HK-2 (cell line): ENCODE measurements around the gene GPC5.
A peak's percentile ranks its signal among the peaks of the same experiment; 100 is the strongest.
"Not testable (repeated sequence)": the region's sequence is repeated elsewhere in the genome, so short reads cannot be mapped to it uniquely, and the experiment has no call there.

Source experiments
- DNase-seq: peaks from one replicate; pipeline ENCODE4 v3.0.0-alpha.2; 2018; ENCODE audit not compliant: unreplicated experiment

Gene GPC5

DNA sequence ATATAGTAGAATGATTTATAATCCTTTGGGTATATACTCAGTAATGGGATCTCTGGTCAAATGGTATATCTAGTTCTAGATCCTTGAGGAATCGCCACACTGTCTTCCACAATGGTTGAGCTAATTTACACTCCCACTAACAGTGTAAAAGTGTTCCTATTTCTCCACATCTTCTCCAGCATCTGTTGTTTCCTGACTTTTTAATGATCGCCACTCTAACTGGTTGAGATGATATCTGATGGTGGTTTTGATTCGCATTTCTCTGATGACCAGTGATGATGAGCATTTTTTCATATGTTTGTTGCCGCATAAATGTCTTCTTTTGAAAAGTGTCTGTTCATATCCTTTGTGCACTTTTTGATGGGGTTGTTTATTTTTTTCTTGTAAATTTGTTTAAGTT is 1140.7 kb downstream of the GPC5 start:
- not testable (repeated sequence) for DNase-seq

DNA sequence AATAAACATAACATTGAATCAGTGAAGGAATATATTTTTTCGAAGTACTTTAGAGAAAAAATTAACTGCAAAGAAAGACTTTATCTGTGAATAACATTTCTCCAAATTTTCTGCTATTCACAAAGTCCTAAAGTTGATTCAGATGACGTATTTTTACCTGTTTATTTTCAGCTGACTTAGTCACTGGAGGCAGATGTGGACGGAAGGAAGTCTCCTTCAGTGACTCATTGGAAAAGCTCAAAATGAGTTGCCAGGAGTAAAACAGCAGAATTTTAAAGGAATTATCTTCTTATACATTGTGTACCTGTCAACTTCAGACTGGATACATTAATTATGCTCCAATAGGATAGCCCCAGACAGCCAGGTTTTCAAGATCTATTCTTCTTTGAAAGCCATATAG is 1148.8 kb downstream of the GPC5 start:
- DNase-seq, result no peak

DNA sequence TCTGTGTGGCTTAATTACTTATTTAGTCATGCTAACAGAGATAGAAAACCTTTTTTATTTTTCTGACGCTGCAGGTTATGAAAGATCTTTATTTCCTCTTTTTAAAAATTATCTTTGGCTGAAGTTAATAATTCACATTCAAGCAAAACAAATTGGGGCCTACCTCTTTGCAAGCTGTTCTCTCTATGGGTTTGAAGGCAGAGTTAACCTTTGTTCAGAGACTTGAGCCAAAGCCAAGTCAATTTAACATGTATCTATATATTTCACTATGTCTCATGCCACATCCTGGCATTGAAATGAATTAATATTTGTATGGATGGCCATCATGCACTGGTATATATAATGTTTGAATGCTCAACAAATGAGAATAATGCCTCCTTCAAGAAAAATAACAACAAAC is 1150.9 kb downstream of the GPC5 start:
- no peak for DNase-seq

DNA sequence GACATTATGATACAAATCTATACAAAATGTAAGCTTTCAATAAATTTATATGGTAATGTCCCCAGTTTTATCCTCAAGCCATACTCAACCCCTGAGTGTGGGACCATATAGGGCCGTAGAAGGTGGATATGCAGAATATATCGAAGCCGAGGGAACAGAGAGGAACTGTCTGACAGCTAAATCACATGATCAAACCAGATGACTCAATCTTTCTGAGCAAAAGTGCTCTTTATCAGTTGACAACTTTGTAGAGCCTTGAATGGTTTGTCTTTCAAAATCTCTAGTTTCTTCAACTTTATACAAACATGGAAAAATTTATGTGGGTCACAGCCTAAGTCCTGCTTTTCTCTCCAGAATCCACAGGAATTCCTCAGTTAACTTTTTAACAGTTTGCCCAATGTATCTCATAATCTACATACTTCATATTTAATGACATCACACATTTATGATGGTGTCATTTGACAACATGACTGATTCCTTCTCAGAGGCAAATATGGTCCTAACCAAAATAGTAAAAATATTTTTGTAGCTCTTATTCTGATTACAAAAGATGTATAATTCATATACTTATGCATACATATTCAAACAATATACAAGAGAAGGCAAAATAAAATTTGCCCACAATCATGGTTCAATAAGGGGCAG is 1155.2 kb downstream of the GPC5 start:
- DNase-seq, result no peak

DNA sequence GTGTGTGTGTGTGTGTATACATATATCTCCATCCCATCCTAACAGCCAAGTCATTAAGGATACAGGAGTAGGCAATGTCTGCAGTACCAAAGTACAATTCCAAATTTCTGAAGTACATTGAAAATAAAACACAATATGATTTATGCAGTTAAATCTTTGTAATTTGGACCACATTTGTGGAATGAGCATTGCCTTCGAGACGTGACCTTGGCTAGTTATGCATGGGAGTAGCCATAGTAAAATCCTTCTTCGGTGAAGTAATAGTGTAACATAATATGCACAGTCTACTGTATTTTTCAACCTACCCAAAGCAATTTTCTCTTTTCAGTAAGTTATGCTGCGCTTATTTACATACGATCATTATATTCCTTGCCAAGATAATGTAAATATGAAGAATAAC is 1162.5 kb downstream of the GPC5 start:
- DNase-seq, result no peak

DNA sequence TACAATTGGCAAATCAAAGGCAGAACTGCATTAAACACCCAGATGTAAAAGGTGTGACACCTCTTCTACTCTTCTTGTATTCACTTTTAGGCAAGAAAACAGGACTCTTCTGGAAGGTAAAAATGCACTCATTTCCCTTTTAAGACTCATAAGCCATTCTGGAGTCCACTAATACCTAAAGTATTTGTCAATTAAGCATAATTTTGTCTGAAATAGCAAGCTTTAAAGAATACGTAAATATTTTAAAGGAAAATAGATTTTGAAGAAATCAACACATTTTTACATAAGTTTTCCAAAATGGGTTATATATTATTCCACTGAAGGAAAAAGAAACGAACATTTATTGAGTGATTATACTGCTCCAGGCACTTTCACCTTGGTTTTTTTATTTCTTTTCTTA is 1166.5 kb downstream of the GPC5 start:
- no peak for DNase-seq

DNA sequence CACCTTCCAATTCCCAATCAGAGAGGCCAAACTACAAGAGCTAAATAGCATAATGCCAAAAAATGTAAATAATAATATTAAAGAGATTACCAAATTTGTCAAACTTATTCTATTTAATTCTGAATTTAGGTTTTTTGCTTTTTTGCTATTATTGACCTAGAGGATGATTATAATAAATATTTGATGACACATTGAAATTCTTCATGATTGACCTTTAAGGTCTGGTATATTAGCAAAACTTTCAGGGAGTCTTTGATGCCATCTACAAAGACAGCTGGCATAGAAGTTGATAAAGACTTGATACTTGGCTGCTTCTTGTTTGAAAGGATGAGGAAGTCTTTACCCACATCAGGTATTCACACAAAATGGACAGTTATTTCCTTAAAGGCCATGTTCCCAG is 1168.3 kb downstream of the GPC5 start:
- DNase-seq, result no peak

DNA sequence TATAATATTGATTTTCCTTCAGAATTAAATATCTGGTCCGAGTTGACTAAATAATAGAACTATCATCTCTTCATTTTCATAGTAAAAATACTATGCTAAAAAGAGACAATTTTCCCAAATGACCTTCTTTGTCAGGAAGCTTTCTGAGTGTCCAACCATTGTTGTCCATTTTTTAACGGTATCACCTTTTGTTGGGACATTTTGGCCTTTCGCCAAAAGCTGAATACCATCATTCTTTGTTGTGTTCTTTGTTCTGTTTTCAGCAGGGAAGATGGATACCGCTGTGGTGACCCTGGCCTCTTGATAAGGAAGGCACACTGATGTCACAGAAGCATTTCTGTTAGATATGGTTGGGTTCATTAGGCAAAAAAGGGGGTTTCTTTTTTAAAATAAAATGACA is 1173.8 kb downstream of the GPC5 start:
- no peak for DNase-seq

DNA sequence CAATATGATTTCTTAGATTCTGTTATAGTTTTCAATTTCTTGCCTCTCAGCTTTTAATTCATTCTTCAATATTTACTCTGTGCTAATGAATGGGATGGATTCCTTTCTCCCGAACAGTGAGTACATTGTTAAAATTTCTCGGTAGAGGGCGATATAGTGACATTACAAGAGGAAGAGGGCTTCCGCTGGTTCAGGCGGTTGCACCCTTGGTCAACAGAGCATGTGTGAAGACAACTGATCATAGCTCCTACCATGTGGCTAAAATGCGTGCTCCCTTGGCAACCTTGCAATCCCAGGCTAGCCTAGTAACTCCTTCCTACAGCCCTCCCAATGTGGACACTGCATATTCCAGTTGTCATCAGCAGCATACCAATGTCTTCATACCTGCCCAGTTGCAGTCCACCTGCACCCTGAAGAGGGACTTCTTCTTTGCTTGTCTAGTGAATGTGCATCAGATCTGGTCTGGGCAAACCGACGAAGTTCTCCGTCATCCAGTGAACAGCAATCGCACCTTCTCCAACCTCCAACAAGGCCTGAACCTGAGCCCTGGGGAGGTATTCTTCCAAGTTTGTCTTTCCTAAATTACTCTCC is 1175.1 kb downstream of the GPC5 start:
- peak; percentile 14 for DNase-seq

DNA sequence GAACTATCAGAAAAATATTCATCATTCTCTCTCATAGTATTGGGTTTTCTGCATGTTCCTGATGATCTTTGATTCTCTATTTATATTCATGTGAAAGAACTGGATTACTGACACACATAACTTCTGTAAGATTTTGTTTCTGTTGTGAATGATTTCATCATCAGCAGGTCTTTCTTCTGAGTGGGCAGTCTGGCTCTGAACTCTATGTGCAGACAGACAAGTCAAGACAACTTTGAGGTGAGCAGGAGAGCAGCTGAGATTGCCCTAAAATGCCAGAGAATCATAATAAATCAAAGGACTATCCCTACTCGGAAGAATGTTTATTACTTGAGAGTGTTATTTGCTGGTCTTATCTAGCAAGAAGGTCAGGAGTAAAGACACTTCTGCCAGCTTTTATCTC is 1176.1 kb downstream of the GPC5 start:
- no peak for DNase-seq

DNA sequence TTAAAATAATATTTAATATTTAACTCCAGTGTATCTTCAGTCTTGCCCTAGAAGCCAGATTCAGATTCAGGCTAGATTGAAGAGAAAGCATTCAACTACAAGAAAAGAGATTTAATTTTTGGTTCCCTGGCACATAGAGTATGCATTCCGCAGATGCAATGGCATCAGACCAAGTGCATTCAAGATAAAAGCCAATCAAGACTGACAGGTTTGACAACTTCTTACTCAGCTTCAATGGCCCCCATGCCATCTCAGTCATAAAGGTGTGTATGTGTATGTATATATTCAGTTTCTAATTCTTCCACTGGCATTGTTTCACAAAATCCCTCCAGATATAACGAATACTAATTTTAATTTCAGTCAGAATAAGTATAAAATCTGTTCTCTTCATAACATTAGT is 1177.4 kb downstream of the GPC5 start:
- DNase-seq, result no peak

DNA sequence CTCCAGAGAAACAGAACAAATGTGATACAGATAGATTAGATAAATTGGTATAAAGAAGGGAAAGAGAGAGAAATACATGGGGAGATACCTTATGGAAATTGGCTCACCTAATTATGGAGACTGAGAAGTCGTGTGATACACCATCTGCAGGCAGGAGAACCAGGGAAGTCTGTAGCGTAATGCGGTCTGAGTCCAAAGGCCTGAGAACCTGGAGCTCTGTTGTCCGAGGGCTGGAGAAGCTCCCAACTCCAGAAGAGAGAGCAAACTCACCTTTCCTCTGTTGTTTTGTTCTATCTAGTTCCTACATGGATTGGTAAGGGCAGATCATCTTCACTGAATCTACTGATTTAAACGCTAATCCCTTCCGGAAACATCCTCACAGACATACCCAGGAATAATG is 1179.9 kb downstream of the GPC5 start:
- DNase-seq, result no peak

DNA sequence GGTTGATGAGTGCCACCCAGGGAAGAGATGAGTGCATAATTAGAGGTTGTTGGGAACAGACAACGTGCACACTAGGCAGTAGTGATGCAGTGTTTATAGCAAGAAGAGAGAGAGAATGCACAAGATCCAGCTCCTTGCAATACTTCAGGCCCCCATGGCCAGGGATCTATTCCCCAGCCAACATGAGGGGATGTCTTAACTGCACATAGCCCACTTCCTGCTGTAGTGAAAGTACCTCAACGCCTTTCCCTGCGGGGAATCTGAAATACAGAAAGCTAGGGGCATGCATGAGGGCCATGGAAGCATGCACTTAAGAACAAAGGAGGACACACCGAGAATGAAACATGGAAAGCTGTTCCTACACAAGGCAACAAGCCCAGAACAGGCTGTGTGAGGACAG is 1191.5 kb downstream of the GPC5 start:
- no peak for DNase-seq

DNA sequence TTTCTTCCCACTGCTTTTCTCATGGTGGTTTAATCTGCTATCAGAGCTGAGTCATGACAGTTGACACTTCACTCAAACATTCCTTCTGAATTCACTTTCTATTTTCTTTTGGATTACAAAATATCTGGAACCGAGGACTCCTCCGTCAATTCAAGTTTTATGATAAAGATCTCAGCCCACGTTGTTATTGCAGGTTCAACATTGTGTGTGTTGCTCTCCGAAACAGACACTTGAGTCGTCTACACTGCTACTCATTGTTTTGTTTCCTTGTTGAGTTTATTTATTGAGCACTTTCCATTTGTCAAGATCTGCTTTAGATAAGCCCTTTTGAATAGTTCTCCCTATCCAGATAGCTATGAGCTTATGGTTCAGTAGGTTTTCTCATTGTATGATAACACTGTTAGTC is 1192.1 kb downstream of the GPC5 start:
- DNase-seq, result no peak

DNA sequence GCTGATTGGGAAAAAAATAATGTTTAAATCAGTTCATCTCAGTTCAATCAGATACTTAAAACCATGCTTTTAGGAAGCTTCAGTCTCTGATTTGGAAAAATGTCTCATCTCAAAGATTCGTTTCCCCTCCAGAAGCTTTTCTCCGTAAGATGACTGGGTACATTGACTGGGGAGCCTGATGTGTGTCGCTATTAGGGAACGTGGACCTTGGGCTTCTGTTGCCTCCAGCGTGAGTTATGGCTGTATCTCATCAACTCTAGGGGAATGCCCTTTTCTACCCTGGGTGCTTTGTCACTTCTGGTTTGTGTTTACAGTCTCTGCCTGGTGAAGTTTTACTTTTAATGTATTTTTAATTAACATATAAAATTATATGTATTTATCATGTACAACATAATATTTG is 1192.7 kb downstream of the GPC5 start:
- no peak for DNase-seq

DNA sequence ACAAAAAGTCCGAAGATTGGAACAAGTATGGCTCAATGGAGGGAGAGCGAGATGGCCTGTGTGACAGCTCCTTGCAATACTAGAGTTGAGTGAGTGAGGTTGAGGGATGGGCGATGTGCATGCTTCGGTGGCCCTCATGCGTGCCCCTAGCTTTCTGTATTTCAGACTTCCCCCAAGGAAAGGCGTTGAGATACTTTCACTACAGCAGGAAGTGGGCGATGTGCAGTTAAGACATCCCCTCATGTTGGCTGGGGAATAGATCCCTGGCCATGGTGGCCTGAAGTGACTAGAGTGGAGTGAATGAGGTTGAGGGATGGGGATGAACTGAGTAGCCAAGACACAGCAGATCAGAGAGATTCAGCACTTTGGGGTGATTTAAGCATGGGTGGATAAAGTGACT is 1194.3 kb downstream of the GPC5 start:
- no peak for DNase-seq

DNA sequence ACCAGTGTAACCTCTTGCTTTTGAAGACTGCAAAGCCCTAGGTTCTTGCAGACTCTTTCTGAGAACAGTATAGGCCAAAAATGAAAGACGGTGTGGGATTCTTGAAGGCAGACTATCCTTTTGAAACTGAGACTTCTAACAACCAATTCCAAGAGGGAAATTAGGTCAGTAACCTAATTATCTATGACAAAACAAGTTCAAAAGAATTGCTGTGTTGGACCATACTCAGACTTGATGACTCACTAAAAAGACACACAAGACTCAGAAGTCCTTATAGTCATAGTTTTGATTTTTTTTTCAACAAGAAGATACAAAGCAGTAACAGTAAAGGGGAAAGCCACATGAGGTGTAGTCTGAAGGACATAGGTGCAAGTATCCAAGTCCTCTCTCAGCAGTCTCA is 1204.1 kb downstream of the GPC5 start:
- no peak for DNase-seq

DNA sequence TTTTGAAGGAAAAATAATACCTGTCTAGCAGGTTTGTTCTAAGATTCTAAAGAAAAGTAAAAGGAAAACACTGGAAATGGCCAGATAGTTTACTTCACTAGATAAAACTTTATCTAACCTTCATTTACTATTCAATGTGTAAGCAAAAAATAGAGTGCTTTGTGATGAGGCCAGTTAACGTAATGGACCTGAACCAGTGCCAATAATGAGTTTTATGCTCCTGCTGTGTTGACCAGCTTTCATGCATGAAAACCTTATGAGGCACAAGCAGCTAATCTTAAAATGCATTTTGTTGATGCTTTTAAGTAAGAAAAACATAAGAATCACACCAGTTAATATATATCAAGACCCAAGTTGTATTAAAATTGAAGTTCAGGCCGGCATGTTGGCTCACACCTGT is 1211.0 kb downstream of the GPC5 start:
- DNase-seq, result no peak

DNA sequence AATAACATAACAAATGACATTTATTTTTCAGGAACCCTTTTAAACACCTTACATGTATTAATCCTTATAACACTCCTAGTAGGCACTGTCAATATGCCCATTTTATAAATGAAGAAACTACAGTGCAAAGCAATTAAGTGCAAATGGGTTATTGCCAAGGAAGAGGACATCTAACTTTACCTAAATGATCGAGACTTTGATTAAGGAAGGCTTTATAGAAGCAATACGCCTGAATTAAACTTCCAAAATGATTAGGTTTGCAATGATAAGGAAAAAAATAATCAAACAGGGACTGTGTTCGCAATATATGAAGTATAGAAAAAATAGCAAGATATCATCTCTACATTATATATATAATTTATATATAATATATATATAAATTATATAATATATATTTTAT is 1214.5 kb downstream of the GPC5 start:
- DNase-seq, result no peak

DNA sequence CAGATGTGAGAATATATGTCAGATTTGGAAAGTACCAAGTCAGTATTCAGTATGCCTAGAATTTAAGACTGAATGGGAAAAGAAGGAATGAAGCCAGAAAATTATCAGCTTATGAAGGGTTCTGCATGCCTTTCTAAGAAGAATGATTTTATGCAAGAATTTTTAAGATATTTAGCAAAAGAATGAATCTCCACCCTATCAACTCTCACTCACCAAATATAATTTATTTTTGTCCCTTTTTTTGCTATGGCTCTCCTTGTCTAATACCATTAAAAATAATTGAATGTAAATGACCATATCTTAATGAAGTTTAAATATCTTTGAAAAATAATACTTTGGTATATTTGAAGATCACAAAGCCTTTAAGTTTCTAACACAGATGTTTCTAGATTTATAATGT is 1215.5 kb downstream of the GPC5 start:
- DNase-seq, result no peak

DNA sequence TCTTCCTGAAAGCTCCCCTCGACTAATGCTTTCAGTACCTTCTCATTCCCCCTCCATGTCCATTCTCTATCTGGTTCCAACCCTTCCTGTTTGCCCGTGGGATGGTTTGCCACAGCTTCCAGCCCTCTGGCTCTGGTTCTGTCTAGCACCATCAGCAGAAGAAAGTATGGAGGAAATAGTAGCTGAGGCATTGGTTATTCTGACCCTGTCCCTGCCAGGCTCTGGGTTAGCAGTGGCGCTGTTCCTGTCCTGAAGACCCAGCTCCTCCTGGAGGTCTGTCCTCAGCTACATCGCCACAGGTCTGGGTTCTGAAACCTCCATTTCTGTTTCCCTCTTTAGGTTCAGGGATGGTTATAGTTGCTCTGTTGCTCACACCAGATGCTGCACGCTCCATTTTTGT is 1223.6 kb downstream of the GPC5 start:
- no peak for DNase-seq

DNA sequence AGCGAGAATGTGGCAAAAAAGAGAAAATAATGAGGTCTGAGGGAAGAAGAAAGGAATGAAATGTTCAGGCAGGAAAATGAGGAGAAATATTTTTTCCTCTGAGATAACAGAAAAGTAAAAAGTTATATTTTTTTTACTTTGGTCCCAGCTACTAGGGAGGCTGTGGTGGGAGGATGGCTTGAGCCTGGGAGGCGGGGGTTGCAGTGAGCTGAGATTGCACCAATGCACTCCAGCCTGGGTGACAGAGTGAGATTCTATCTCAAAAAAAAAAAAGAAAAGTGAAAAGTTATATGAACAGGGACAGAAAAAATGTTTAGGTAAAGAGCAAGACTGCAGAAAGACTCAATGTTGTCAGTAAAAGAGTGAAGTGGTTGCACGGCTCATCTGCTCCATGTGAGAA is 1224.5 kb downstream of the GPC5 start:
- DNase-seq, result no peak

DNA sequence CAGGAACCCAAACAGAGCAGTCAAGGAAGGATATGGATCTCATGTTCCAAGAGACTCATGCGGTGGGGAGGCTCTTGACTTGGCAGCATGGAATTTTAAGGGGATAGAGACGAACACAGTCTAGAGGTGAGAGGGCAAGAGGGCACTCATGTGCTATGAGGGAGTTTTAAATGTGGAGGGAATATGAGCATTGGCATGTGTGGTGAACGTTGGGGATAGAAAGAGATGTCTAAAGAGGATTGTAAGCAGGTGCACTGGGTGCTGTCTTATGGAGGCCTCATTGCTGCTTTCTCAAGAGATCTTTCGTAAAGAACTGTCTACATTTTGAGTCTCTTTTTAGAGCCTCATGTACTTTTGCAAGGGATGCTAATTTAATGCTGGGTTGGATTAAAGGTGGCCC is 1227.9 kb downstream of the GPC5 start:
- DNase-seq, result no peak

DNA sequence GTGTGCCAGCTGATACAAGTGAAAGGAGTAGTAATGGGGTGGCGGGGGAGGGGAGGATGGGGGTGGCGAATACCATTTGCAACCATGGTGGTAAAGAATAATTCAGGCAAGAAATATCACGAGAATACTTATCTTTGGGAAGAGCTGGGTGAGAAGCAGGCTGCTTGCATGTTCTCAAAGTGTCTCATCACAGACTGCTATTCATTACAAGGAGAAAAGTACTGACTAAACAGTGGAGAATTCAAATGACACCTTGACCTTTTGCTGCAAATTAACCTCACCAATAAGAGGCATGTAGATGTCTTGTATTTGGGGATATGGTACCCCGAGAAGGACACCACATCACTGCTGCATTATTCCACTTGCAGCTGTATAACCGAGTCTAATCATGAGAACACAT is 1242.5 kb downstream of the GPC5 start:
- DNase-seq, result no peak
